Right hindlimb (tissue), 1 donor: ENCODE data around the gene WNT7B.
"Not testable (repeated sequence)": the region's sequence is repeated elsewhere in the genome, so short reads cannot be mapped to it uniquely, and the experiment has no call there.

Source experiments
- DNase-seq: peaks from one replicate; pipeline ENCODE4 v3.0.0-alpha.2; 2018

Gene WNT7B

DNA sequence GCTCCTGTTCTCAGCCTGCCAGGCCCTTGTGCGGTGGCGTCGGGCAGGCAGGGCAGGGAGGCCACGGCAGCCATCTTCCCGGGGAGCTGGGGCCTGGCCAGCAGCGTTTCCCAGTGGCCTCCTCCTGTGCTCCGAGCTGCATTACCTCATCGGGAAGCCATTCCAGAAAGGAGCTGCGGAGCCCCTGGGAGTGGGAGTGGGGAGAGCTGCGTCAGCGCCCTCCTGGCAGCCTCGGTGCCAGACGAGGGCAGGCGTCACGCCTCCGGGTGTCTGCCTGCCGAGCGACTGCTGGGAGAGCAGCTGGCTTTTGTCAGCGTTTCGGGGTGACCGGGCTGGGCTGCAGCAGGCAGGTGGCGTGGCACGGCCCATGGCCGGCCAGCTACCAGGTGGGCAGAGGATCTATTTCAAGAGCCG lies 30.9 kb upstream of the WNT7B start:
- peak; percentile 91 for DNase-seq

DNA sequence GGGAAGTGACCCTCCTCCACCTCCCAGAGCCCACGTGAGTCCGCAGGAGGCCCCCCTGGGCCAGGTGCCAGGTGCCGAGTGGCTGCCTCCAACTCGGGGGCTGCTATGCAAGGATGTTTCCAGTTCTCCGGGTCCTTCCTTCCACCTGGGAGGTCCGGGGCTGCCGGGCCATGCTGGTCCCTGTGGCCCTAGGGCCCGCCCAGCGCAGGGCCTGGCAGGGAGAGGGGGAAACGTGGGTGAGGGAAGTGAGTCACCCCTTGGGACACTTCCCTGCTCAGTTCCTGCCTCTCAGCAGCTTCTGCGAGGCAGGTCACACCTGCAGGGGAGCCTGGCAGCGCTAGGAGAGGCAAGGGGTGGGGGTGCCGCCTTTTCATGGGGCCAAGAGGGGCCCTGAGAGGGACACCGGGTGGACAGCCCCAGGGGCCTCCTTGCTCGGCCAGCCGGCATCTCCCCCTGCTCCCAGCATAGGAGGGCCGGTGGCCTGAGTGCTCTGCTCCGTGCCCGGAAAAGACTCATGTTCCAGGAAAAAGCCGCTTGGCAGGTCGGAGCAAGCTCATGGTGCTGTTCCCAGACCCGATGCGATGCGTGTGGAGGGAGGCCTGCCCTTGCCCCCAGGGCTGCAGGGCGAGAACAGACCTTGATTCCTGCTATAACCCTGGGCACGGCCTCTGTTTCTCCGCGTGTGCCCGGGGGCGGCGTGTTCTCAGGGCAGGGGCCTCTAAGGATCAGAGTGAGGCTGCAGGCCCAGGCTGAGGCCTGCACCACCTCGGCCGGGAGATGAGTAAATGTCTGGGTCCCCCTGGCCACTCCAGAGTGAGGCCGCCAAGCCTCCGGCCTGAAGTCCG lies 30.3 kb upstream of the WNT7B start:
- DNase-seq = peak; percentile 71

DNA sequence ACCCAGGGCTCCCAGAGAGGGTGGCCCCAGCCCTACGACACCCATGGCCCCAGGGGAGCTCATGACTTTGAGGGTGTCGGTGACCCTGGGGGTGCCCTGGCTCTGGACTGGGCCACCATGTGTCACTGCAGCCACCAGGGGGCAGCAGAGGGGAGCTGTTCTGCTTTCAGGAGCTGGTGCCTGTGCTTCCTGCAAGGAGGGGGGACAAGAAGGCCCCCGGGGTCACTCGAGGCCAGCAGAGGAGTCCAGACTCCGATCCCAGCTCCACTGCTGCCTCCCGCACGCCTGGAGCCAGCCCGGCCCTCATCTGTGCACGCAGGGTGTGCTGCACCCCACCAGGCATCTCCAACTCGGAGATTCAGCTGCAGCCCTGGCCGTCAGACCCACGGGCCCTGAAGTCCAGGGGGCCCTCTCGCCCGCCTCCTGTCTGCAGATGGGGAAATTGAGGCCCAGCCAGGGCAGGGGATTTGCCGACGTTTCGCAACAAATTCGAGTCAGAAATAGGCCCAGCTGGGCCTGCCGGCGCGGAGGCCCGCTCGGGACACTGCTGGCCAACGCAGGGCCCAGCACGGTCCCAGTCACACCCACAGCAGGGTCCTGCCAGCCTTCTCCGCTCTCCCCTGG lies 29.5 kb upstream of the WNT7B start:
- DNase-seq = peak; percentile 92

DNA sequence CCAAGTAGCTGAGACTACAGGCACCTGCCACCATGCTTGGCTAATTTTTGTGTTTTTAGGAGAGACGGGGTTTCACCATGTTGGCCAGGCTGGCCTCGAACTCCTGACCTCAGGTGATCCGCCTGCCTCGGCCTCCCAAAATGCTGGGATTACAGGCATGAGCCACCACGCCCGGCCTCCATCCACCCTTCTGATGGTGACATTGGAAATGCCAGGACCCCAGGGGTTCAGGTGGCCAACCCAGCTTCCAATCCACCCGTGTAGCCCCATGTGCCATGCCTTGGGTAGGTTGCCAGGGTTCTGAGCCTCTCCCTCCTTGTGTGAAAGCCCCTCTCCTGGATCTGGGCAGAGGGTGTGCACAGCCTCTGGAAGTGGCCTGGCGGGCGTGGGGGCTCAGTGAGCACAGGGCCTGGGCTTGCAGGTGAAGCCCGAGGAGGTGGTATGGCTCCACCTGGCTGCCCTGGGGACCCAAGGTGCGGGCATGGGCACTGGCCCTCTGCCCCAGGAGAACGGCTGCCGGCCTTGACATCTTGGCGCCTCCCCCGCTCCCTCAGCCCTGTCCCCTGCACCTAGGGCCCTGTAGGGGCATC lies 28.2 kb upstream of the WNT7B start:
- not testable (repeated sequence) for DNase-seq

DNA sequence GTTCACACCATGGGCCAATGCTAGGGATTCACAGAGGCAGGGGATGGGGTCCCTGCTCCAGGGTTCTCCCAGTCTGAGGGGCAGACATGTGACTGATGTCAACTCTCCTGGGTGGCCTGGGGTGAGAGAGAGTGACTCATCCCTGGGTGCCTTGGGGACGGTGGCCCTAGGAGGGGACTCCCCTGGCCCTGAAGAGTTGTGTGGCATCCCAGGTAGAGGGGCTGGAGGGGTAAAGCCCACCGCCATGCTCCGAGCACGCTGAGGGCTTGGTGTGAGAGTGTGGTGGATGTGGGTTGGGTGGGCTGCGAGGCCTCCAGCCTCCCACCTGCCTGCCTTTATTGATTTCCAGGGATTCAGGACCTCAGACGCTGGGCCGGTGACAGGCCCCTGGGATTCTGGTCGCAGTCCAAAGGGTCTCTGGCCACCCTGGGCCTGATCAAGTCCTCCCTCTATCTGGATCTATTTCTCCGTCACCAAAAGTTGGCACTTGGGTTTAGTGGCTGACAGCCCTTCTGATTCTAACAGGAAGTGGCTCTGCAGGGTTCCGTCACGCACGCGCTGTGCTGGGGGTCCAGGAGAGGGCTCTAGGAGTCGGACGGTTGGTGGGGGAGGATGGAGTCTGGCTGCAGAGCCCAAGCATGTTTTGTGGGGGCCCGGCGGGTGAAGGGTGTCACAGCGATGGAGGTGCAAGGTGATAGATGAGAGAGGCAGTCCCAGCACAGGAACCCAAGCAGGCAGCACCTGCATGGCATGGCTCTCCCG lies 27.3 kb upstream of the WNT7B start:
- DNase-seq = no peak

DNA sequence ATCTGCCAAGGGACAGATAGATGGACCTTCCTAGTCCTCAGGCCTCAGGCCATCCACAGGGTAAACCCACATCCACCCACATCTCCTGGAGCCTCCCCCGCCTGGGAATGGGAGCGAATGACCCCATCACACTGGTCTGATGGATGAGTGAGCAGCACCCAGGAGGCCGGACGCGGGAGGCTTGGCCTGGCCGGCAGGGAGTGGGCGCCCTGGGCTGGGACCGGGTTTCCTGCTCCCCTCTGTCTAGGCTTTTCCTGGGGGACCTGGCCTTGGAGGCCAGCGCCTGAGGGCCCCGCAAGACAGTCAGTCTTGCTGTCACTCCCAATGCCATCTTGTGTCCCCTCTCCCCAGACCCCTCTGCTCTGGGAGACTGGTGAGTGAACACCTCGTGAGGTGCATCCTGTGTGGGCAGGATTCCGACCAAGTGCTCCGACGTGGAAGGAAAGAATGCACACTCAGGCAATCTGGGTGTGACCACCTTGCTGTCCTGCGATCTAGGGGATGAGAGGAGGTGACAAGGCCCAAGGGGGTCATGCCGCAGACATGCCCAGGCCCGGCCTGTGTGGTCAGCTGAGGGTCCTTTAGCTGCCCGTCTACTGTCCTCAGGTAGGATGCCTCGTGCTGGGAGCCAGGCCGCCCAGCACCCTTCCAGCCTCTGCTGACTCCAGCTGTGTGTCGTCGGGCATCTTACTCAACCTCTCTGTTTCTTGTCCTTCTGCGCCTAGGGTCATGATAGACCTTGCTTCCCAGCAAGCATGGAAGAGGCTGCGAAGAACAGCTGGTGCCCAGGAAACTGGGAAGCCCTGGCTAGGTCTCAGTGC lies 26.5 kb upstream of the WNT7B start:
- DNase-seq = no peak

DNA sequence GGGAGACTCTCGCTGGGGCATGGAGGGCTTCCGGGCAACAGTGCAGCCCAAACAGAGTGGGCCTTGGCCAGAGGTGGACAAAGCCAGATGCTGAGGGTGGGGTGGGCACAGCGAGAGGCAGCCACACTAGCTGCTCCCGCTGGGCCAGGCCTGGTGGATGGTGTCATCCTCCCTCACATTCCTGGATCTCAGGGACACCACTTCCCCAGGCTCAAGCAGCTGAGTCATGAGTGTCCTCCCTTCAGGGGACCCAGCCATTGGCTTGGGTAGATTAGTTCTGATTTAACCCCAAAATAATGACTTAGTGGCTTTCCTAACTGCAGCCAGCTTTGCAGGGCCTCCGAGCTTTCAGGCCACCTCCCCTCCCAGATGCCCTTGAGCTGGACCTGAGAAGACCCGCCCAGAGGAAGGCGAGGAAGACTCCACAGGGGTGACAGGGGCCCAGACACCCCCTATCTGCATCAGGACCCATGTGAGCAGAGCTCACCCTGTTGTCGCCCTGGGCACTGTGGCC lies 25.9 kb upstream of the WNT7B start:
- peak; percentile 17 for DNase-seq

DNA sequence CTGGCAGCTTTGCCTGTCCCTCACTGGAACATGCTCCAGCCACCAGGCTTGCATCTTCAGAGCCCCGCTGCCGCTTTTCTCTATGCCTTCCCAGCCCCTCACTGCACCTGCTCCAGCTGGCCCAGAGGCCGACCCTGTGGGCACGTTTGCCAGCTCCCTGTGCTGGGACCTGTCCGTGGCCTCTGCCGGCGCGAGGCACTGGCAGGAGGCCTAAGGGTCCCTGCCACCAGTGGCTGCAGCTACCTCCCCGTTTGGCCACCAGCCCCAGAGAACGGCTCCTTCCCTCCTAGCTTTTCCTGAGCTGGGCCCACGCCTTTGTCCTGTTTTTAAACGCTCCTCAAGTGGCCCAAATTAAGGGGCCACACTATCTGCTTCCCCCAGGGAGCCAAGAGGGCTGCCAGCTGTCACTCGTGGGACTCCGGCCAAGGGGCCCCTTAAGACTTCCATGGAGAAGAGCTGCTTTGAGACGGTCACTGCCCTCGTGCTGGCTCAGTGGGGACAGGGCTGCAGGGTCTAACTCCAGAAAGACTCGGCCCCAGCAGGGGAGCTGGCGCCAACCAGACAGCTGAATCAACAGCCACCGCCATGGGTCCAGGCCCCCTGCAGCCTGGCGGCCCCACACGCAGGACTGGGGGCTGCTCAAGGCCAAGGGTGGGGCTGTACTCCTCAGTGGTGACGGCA lies 24.6 kb upstream of the WNT7B start:
- DNase-seq = peak; percentile 44

DNA sequence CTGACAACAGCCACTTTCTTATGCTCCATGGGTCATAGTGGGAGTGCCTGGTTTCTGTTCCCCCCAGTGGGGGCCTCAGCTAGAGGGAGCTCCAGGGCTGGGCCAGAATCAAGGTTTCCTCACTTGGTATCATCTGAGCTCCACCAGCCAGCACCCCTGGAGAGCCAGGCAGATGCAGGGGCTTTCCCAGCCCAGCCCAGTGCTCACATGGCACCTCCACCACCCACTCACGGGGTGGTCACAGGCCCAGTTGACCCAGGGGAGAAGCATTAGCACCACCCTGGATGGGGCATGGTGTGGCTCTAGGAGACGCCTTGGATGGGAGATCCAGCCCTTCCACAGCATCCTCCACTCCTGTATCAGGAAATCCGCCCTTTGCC lies 24.1 kb upstream of the WNT7B start:
- DNase-seq = peak; percentile 15

DNA sequence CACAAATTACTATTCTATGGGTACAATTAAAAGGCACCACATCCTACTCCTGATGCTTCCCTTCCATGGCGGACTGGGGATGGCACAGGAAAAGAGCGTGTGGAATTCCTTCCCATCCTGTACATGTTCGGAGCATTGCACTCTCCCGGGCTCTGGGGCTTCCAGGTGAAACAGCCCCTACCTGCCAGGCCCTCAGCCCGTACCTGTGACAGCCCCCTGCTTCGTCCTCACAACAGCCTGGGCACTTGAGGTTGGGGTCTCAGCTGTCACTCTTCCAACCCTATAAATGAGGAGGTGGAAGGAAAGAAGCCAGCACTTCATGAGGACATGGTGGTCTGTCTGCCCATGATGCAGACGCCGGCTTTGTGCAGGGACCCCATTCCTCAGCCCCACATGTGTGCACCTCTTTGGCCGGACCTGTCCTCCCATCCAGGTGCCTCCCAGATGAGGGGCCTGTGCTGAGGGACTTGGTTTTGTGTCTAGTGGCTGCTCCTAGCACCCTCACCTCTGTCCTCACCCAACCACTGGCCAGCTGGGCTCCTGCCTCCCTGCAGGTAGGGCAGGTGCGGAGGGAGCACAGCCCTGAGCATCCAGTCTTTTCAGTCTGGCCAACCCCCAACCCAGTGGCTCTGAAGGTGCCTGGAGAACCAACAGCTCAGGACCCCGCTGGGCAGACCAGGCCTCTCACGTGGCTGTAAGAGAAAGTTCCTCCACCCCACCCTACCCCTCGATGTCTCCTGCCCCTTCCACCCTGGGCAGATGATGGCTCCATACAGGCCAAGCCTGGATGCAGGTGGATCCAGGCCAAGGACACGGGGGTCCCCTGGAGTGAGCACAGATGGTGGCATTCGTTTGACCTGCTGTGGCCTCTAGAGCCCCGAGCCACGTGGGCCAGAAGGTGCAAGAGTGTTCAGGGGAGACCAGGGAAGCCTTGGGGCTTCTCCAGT lies 23.4 kb upstream of the WNT7B start:
- no peak for DNase-seq

DNA sequence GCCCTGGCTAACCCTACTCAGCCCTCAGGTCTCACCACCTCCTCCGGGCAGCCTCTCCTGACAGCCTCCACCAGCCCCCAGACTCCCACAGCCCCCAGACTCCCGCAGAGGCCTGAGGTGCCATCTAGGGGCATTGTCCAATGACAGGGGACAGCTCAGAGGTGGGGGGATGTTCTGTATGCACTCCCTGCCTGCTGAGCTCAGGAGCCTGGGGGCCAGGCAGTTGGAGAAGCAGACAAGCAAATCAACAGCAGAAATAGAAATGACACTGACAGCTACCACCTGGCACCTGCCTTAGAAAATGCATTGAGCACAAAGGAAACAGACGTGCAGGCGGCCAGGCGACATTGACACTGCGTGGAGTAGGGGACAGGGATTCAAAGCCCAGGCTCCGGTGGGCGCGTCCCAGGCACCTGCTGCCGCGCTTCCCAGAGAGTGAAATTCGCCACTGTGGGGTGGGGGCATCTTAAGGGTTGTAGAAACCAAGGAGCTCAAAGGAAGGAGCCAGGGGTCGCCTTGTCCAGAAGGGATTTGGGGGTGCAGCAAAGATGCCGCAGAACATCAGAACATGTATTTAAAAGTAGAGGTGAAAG lies 22.5 kb upstream of the WNT7B start:
- no peak for DNase-seq

DNA sequence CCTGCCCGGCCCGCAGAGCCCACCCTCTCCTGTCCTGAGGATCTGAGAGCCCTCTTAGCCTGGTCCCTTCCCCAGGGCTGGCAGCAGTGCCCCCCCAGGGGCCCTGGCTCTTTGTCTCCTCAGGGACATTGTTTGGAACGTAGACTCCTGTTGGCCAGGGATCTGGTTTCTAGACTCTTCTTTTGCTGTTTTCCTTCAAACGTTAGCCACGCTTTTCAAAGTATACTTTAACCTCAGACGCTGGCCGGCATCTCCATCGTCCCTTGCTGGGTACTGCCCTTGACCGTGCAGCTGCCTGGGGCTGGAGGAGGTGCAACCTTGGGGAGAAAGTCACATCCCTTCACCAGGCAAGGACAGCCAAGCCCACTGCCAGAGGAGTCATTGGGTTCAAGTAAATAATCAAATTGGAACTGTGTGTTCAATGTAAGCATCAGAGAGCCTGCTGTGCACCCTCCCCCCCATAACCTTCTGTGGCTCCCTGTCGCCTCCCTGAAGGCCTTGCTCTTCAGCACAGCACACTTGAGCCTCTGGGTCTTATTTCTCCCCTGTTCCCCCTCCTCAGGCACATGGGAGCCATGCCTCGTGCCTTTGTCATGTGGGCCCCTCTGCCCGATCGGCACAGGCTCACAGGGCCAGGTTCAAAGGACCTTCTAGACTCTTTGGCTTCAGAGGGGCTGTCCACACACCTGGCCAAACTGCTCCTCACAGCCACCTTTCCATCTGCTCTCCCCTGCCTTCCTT lies 21.8 kb upstream of the WNT7B start:
- no peak for DNase-seq

DNA sequence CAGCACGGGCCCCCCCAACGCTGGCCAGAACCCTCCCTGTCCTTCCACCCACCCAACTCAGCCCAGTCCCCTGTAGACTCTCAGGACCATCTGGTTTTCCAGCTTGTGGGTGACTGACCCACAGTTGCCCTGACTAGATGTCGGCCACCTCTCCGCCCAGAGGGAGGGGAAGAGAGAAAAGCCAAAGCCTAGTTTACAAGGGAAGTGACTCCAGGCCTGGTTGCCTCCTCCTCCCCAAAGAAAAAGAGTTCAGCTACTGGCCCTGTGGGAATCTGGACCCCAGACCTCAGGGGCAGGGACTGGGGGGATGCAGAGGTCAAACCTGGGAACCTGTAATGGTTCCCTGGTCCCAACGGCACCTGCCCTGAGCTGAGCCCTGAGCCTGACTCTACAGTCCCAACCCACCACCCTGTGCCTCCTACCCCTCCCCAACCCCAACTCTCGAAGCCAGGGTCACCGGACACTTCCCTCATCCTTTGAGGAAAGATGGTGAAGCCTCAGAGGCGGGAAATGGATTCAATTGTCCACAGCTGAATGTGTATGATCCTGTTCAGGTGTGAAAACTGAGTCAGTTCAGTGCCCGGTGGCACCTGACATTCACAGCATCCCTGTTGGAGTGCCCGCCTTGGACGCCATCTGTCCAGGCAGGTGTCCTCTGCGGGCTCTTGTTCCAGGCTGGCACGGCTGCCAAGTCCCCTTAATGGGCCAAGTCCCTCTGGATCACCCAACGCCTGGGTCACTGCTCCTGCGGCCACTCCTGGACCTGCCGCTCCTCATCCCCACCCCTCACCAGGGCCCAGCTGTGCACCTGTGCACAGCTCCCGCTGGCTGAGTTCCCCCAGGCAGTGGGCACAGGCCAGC lies 21.0 kb upstream of the WNT7B start:
- no peak for DNase-seq

DNA sequence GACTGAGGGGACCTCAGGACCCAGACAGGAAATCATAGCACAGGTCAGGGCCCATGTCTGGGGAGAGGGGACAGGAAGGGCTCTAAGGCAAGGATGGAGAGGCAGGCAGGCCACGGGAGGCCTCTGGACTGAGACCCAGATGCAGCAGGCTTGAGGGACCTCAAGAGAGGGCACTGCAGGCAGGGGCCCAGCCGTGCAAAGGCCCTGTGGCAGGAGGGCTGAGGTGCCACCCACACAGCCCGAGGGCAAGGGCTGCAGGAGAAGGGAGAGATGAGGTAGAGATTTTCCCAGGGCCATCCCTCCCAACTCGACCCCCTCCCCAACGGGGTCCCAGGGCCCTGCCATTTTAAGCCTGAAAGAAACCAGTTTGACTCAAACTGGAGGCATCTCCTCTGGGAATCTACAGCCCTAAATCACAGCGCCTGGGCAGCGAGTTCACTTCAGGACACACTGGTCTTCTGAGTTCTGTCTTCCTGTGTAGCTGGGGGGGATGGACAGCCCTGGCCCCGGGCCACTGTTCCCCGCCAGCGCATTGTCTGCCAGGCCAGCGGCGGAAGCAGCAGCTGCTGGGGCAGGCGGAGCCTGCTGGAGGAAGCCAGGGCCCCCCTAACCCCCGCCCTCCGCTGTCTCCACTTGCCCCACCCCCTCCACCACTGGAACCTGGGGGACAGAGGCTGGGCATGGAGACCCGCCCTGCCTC lies 20.3 kb upstream of the WNT7B start:
- DNase-seq = peak; percentile 97

DNA sequence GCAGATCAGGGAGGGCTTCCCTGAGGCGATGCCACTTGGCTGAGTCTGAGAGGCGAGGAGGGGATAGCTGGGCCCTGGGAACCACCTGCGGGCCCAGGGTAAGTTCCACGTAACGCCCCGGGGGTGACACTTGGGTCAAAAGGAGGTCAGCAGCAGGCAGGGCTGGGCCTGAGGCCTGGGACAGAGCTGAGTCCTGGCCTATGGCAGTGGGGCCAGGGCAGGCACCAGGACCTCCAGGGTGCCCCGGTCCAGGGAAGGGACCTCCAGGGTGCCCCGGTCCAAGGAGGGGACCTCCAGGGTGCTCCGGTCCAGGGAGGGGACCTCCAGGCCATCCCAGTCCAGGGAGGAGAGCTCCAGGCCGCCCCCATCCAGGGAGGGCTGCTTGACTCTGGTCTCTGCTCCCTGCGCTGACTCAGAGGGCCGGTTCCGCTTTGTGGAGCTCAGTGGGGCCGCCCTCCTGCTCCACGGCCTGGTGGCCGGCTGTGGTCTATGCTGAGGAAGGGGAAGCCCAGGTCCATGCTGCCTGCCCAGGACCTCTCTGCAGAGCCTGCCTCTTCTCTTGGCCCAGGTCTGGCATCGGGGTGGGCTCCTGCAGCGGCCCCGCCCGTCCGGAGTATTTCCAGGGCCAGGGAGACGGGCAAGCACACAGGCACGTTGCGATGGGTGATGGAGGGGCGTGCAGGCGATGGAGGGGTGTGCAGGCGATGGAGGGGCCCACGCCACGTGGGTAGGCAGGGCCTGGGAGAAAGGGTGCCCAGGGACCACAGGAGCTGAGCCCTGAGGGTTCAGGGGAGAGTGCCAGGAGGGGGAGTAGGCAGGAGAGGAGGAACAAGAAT lies 19.5 kb upstream of the WNT7B start:
- no peak for DNase-seq

DNA sequence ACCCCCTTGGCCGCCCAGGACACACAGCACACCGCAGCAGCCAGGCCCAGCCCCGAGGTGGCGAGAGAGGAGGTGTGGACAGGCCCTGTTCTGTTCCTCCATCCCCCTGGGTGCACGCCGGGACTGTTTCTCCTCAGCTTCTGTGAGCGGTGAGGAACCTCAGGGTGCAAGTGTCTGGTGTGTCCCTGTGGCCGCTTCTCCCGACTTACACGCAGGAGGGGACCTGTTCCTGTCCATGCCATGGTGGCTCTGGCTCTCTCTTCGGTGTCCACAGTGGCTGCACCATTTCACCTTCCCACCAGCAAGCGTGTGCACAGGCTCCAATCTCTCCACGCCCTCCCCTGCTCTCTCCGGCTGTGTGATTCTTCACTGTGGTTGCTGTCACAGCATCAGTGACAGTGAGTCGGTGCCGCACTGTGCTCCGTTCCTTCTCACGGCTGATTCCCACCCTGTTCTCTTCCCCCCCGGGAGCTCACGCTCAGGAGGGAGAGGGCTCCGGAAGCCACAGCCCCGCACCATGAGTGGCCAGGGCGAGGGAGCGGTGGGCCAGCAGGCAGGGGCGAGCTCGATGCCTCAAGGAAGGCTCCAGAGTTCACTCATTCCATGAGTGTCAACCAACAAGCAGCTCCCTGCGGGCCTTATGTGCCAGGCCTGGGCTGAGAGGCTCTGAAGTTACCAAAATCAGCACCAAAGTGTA lies 18.6 kb upstream of the WNT7B start:
- no peak for DNase-seq
